OCI-LY7 (cell line): ENCODE data around the gene KLC3. TPM values are rescaled to one million over a fixed set of nuclear protein-coding genes. Genes with fewer than 3 reads are reported as not detected.

ENCODE experiments used
- BruUV-seq: library from RNA; stranded (reverse); fragments of 400-500 nt; replicated peaks from 2 replicates; lab custom pipeline; 2021; lab: Mats Ljungman, UMichigan
- CTCF ChIA-PET: fragments of 300-600 bp; sonication (Branson Sonifier 250); formaldehyde crosslinking; loops from one replicate; lab custom pipeline; 2022; ENCODE audit warnings: antibody characterized with exemption; ENCODE audit not compliant: unreplicated experiment; lab: Charles Lee
- POLR2A ChIA-PET: fragments of 300-600 bp; sonication (Branson Sonifier 250); formaldehyde crosslinking; loops from one replicate; lab custom pipeline; 2022; ENCODE audit warnings: antibody characterized with exemption; lab: Charles Lee
- DNase-seq: peaks from one replicate; pipeline ENCODE4 v3.0.0-alpha.2; 2015; ENCODE audit warnings: low spot score
- H2AFZ ChIP-seq: fragments of 200-600 bp; sonication (generic), shearing (Covaris generic); 2 replicates; pipeline ENCODE4 v1.6.1; 2014; ENCODE audit warnings: mild to moderate bottlenecking, antibody characterized with exemption, low read length, moderate library complexity
- H3K27ac ChIP-seq: fragments of 200-600 bp; sonication (generic); 2 replicates; pipeline ENCODE4 v1.5.1; 2014; ENCODE audit warnings: mixed run types, low read depth, mild to moderate bottlenecking, moderate library complexity, low read length, inconsistent platforms; ENCODE audit not compliant: poor library complexity, severe bottlenecking
- H3K36me3 ChIP-seq: fragments of 200-600 bp; sonication (generic); 2 replicates; pipeline ENCODE4 v1.6.1; 2014; ENCODE audit warnings: mild to moderate bottlenecking, antibody characterized with exemption, low read length, moderate library complexity, mixed read lengths; ENCODE audit not compliant: insufficient read depth
- H3K4me1 ChIP-seq: fragments of 200-600 bp; sonication (generic); 2 replicates; pipeline ENCODE4 v1.5.1; 2014; ENCODE audit warnings: mild to moderate bottlenecking, low read length; ENCODE audit not compliant: insufficient read depth, poor library complexity, severe bottlenecking
- H3K4me2 ChIP-seq: fragments of 200-600 bp; sonication (generic); 2 replicates; pipeline ENCODE4 v1.6.1; 2014; ENCODE audit warnings: mild to moderate bottlenecking, low read length
- H3K4me3 ChIP-seq: fragments of 200-600 bp; sonication (generic); 2 replicates; pipeline ENCODE4 v1.5.1; 2014; ENCODE audit warnings: mild to moderate bottlenecking, low read depth, low read length; ENCODE audit not compliant: poor library complexity, severe bottlenecking
- H3K79me2 ChIP-seq: fragments of 200-600 bp; sonication (generic); 2 replicates; pipeline ENCODE4 v1.6.1; 2016; ENCODE audit warnings: low read depth, mild to moderate bottlenecking, low read length, moderate library complexity, mixed read lengths; ENCODE audit not compliant: insufficient read depth
- H3K9me2 ChIP-seq: fragments of 200-600 bp; sonication (generic); 2 replicates; pipeline ENCODE4 v1.6.1; 2016; ENCODE audit warnings: mild to moderate bottlenecking, low read length, mixed read lengths; ENCODE audit not compliant: insufficient read depth
- H3K9me3 ChIP-seq: fragments of 200-600 bp; sonication (generic); 2 replicates; pipeline ENCODE4 v1.6.1; 2014; ENCODE audit warnings: mild to moderate bottlenecking, mixed run types, low read length, mixed read lengths
- H4K20me1 ChIP-seq: fragments of 200-600 bp; sonication (generic); 2 replicates; pipeline ENCODE4 v1.6.1; 2014; ENCODE audit warnings: mild to moderate bottlenecking, antibody characterized with exemption, low read length, moderate library complexity, mixed read lengths; ENCODE audit not compliant: insufficient read depth
- CTCF ChIP-seq: fragments of 200-600 bp; sonication (generic); conservative IDR thresholded peaks from 2 replicates; pipeline ENCODE4 v1.5.1; 2014; ENCODE audit warnings: mild to moderate bottlenecking, antibody characterized with exemption, low read length, moderate library complexity, mixed read lengths
- EZH2phosphoT487 ChIP-seq: fragments of 200-600 bp; sonication (generic); IDR thresholded peaks from 2 replicates; pipeline ENCODE4 v1.6.1; 2018; ENCODE audit warnings: low read depth, borderline replicate concordance, mild to moderate bottlenecking, mixed run types, antibody characterized with exemption, low read length, moderate library complexity, mixed read lengths
- intact Hi-C: fragments of 100-400 bp; cut with micrococcal nuclease; formaldehyde crosslinking; loops from one replicate; pipeline ENCODE4 v1.10.0; 2022; ENCODE audit not compliant: unreplicated experiment
- total RNA-seq, 2 experiments: library from RNA; depleted of rRNA in 1 of 2; stranded (reverse); fragments of >200 nt in 1 of 2; shearing (Covaris generic) in 1 of 2; gene quantifications; 2 replicates each; pipeline ENCODE4 v1.2.3, GENCODE V29; 2014 to 2022

KLC3 gene
- total RNA-seq, 2 experiments from 2014 or later, result not detected

GRCh38 chr19:45342911-45343310 lies 2.4 kb downstream of the KLC3 start:
- POLR2A ChIA-PET, result no interaction called here

DNA sequence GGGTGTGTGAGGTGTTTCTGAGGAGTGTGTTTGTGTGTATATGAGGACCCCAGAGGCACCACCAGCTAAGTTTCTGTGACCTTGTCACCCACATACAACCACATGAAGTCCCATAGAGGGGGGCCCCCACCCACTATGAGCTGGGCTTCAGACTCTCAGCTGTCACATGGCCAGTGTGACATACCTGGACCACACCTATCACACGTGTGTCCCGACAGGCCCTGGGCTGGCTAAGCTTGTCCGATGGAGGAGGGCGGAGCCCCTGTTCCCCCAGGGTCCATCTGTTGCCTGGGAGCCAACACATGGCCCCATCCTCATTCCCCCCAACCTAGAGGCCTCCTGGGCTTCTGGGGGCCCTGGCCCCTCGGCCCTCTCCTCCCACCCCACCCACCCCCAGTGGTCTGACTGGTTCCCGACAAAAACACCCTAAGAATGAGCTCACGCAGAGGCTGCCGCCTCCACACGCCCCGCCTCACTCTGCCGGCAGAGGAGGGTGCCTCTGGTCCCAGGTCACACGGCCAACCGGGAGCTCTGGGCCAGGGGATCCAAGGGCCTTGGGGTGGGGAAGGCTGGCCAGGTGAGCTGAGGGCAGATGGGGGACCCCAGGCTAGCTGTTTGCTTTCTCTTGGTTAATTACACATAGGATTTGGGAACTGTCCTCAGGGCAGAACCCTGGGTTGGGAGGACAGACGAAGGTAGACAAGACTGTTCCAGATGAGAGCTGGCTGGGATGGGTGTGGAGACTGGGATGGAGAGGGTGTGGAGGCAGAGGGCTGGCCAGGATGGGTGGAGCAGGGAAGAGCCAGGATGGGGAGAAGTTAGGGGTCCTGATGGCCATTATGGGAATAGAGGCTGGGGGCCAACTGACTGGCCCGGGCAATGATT lies 4.3 kb downstream of the KLC3 start:
- H3K36me3 ChIP-seq, result no peaks in the 10 kb centered on the region
- ChIA-PET POLR2A (no interaction called here), CTCF (no interaction called here)
- no peaks in the 10 kb centered on the region for H4K20me1 ChIP-seq
- no peak for DNase-seq
- H3K9me2 ChIP-seq, result no peaks in the 10 kb centered on the region
- no peak overlapping the region for H3K27ac ChIP-seq
- H3K79me2 ChIP-seq, result no peaks in the 10 kb centered on the region
- H3K4me3 ChIP-seq, result no peak overlapping the region
- BruUV-seq, result no TSS peak
- no peak overlapping the region for H2AFZ ChIP-seq
- TF ChIP-seq CTCF (no peak), EZH2phosphoT487 (no peak)
- no peak overlapping the region for H3K4me2 ChIP-seq
- H3K9me3 ChIP-seq, result no peaks in the 10 kb centered on the region
- H3K4me1 ChIP-seq, result peaks cover 3% of the 10 kb centered on the region
- intact Hi-C loops, result no loop called here

More at GRCh38 chr19:45342911-45343310, 2.4 kb downstream of the KLC3 start:
- H3K4me3 ChIP-seq, result no peak overlapping the region
- CTCF ChIA-PET, result interaction anchor here (0.6 kb wide), 1 partner anchor 129 kb away, joined by 3 read pairs; no protein-coding TSS in a partner anchor
- H3K9me3 ChIP-seq, result no peaks in the 10 kb centered on the region
- H3K9me2 ChIP-seq, result no peaks in the 10 kb centered on the region
- intact Hi-C loops, result no loop called here
- no peak overlapping the region for H2AFZ ChIP-seq
- BruUV-seq, result no TSS peak
- no peak for DNase-seq
- H3K27ac ChIP-seq, result no peak overlapping the region
- no peaks in the 10 kb centered on the region for H4K20me1 ChIP-seq
- H3K36me3 ChIP-seq, result no peaks in the 10 kb centered on the region
- no peaks in the 10 kb centered on the region for H3K79me2 ChIP-seq
- no peak for TF ChIP-seq EZH2phosphoT487
- H3K4me1 ChIP-seq, result peaks cover 8% of the 10 kb centered on the region
- H3K4me2 ChIP-seq, result no peak overlapping the region

DNA sequence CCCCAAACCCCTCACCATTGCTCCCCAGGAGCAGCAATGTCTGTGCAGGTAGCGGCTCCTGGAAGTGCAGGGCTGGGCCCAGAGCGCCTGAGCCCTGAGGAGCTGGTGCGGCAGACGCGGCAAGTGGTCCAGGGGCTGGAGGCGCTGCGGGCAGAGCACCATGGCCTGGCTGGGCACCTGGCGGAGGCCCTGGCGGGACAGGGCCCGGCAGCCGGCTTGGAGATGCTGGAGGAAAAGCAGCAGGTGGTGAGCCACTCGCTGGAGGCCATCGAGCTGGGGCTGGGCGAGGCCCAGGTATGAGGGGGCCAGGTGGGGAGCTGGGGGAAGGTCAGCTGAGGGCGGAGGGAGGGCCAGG lies 4.9 kb downstream of the KLC3 start:
- POLR2A ChIA-PET, result no interaction called here
- H3K4me3 ChIP-seq, result no peak overlapping the region
- no peak for TF ChIP-seq EZH2phosphoT487
- no peak for TF ChIP-seq CTCF
- no peaks in the 10 kb centered on the region for H3K79me2 ChIP-seq
- no peak overlapping the region for H3K4me2 ChIP-seq
- intact Hi-C loops, result no loop called here
- no peak overlapping the region for H2AFZ ChIP-seq
- H3K4me1 ChIP-seq, result no peaks in the 10 kb centered on the region
- no peak overlapping the region for H3K27ac ChIP-seq
- BruUV-seq, result no TSS peak
- no peaks in the 10 kb centered on the region for H3K9me3 ChIP-seq
- no peaks in the 10 kb centered on the region for H4K20me1 ChIP-seq
- no peaks in the 10 kb centered on the region for H3K9me2 ChIP-seq
- CTCF ChIA-PET, result no interaction called here
- DNase-seq, result no peak
- H3K36me3 ChIP-seq, result no peaks in the 10 kb centered on the region
